HEK293T (cell line): ENCODE data around the gene SLC27A2.

Experiments used
- CTCF ChIA-PET: fragments of 350-600 bp; formaldehyde crosslinking; extraction: SDS; loops from one replicate; lab custom pipeline; 2021; ENCODE audit warnings: antibody characterized with exemption, inconsistent platforms; lab: Yijun Ruan, JAX
- POLR2A ChIA-PET: fragments of 350-600 bp; formaldehyde crosslinking; extraction: SDS; loops from one replicate; lab custom pipeline; 2020; ENCODE audit warnings: antibody characterized with exemption, inconsistent platforms; lab: Yijun Ruan, JAX
- DNase-seq: peaks from one replicate; pipeline ENCODE4 v3.0.0; 2012; ENCODE audit warnings: mixed read lengths; ENCODE audit errors: extremely low spot score
- ARNT ChIP-seq: fragments of 450-650 bp; IDR thresholded peaks from 2 replicates; pipeline ENCODE4 v1.6.1; 2017; ENCODE audit warnings: mild to moderate bottlenecking
- BHLHE40 ChIP-seq: fragments of 450-650 bp; IDR thresholded peaks from 2 replicates; pipeline ENCODE4 v1.6.1; 2016; ENCODE audit warnings: mild to moderate bottlenecking, moderate library complexity, borderline replicate concordance
- CTBP1 ChIP-seq: fragments of 450-650 bp; IDR thresholded peaks from 2 replicates; pipeline ENCODE4 v1.6.1; 2016; ENCODE audit warnings: borderline replicate concordance
- ELF4 ChIP-seq: fragments of 450-650 bp; IDR thresholded peaks from 2 replicates; pipeline ENCODE4 v1.6.1; 2017; ENCODE audit warnings: antibody characterized with exemption
- FOXA1 ChIP-seq: fragments of 450-650 bp; IDR thresholded peaks from 2 replicates; pipeline ENCODE4 v1.6.1; 2016; ENCODE audit warnings: mild to moderate bottlenecking
- FOXK2 ChIP-seq: fragments of 450-650 bp; IDR thresholded peaks from 2 replicates; pipeline ENCODE4 v1.6.1; 2016; ENCODE audit warnings: mild to moderate bottlenecking
- FOXM1 ChIP-seq: fragments of 450-650 bp; IDR thresholded peaks from 2 replicates; pipeline ENCODE4 v1.6.1; 2017; ENCODE audit warnings: mild to moderate bottlenecking, borderline replicate concordance
- HDGF ChIP-seq: fragments of 450-650 bp; IDR thresholded peaks from 2 replicates; pipeline ENCODE4 v1.6.1; 2017; ENCODE audit warnings: antibody characterized with exemption, borderline replicate concordance
- L3MBTL2 ChIP-seq: fragments of 450-650 bp; conservative IDR thresholded peaks from 2 replicates; pipeline ENCODE4 v1.6.1; 2016; ENCODE audit warnings: mild to moderate bottlenecking
- LEF1 ChIP-seq: fragments of 450-650 bp; IDR thresholded peaks from 2 replicates; pipeline ENCODE4 v1.6.1; 2017; ENCODE audit warnings: mild to moderate bottlenecking, borderline replicate concordance
- NFRKB ChIP-seq: fragments of 450-650 bp; IDR thresholded peaks from 2 replicates; pipeline ENCODE4 v1.6.1; 2016; ENCODE audit warnings: mild to moderate bottlenecking, moderate library complexity
- SP1 ChIP-seq: fragments of 450-650 bp; IDR thresholded peaks from 2 replicates; pipeline ENCODE4 v1.6.1; 2017
- SUZ12 ChIP-seq: fragments of 450-650 bp; IDR thresholded peaks from 2 replicates; pipeline ENCODE4 v1.6.1; 2016; ENCODE audit warnings: mild to moderate bottlenecking
- TARDBP ChIP-seq: fragments of 450-650 bp; IDR thresholded peaks from 2 replicates; pipeline ENCODE4 v1.6.1; 2016
- ZNF384 ChIP-seq: fragments of 450-650 bp; IDR thresholded peaks from 2 replicates; pipeline ENCODE4 v1.6.1; 2016
- TF ChIP-seq, protein P1 (sequence below): fragments of 450-650 bp; IDR thresholded peaks from 2 replicates; pipeline ENCODE4 v1.6.1; 2016

Gene SLC27A2

DNA sequence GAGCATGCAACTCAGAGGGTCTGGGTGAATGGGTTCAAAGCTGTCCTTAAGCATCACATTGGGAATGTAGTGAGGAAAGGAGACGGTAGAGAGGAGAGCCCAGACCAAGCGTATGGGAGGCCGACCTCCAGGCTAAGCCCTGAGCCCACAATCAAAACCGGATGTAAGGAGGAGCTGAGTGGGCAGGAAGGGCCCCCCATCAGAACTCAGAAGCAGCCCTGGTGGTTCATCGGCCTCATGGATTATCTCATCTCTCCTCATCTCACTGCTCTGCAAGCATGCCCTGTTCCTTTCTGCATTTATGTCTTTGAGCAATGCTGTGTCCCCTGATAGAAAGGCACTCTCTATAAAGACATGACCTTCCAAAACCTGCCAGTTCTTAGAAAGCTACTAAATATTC lies 77.3 kb downstream of the SLC27A2 start:
- ChIA-PET CTCF (no interaction called here), POLR2A (interaction anchor here (1.3 kb wide), 1 partner anchor 95 kb away, joined by 4 read pairs; no protein-coding TSS in a partner anchor)
- no peak for DNase-seq
- TF ChIP-seq L3MBTL2 (no peak), FOXA1 (no peak), ELF4 (no peak), HDGF (no peak), LEF1 (no peak), SP1 (no peak), CTBP1 (no peak), FOXM1 (no peak), FOXK2 (no peak), NFRKB (no peak), ARNT (no peak), ZNF384 (no peak), BHLHE40 (no peak), TARDBP (no peak), SUZ12 (no peak)
- TF ChIP-seq, protein P1, sequence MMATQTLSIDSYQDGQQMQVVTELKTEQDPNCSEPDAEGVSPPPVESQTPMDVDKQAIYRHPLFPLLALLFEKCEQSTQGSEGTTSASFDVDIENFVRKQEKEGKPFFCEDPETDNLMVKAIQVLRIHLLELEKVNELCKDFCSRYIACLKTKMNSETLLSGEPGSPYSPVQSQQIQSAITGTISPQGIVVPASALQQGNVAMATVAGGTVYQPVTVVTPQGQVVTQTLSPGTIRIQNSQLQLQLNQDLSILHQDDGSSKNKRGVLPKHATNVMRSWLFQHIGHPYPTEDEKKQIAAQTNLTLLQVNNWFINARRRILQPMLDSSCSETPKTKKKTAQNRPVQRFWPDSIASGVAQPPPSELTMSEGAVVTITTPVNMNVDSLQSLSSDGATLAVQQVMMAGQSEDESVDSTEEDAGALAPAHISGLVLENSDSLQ = no peak

DNA sequence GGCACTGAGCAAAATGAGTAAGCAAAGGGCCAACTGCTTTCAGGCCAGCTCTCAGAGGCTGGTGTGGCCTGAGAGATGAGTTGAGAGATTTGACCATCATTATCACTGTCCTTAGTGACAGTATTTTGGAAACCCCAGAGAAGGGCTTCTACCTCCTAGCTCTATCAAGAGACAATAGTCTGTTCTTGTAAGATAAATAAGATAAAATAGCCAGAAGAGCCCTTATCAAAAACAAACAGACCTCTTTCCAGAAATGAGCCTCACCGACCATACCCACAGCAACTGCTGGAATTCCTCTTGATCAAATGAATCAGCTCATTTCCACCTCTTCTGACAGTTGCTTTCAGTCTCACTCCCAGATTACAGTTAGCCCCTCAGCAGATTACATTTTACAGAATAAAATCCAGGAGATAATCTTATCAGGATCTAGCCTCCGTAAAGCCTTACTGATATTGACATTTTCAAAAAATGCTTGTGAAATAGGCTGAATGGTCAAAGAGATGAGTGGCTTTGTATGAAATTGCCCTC lies 79.0 kb downstream of the SLC27A2 start:
- TF ChIP-seq CTBP1 = no peak
- TF ChIP-seq TARDBP = no peak
- no peak for TF ChIP-seq NFRKB
- TF ChIP-seq SUZ12 = no peak
- DNase-seq = no peak
- CTCF ChIA-PET = no interaction called here
- POLR2A ChIA-PET = no interaction called here

DNA sequence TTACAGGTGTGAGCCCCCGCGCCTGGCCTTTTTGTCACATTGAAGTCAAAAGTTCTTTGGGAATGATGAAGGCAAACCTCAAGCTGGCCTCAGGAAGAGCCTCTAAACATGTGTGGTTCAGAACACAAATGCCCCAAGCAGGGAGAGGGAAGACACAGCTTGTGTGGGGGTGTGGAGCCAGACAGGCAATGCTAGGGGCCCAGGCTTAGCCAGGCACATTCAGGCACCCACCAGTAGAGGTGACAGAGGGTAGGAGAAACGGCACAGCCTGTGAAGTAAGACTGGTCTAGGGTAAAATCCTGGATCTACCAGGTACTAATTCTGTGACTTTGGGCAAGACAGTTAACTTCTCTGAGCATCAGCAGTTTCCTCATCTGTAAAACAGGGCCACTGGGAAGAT lies 80.0 kb downstream of the SLC27A2 start:
- no peak for DNase-seq
- CTCF ChIA-PET = interaction anchor here (0.6 kb wide), 1 partner anchor 1004 kb away, joined by 4 read pairs; no protein-coding TSS in a partner anchor
- POLR2A ChIA-PET = no interaction called here
- TF ChIP-seq CTBP1 (no peak), L3MBTL2 (no peak), ZNF384 (no peak), NFRKB (no peak), LEF1 (no peak), ARNT (no peak), BHLHE40 (no peak), FOXK2 (no peak), SP1 (no peak), TARDBP (no peak), ELF4 (no peak), HDGF (no peak), SUZ12 (no peak), FOXA1 (no peak)
- TF ChIP-seq, protein P1 = no peak

DNA sequence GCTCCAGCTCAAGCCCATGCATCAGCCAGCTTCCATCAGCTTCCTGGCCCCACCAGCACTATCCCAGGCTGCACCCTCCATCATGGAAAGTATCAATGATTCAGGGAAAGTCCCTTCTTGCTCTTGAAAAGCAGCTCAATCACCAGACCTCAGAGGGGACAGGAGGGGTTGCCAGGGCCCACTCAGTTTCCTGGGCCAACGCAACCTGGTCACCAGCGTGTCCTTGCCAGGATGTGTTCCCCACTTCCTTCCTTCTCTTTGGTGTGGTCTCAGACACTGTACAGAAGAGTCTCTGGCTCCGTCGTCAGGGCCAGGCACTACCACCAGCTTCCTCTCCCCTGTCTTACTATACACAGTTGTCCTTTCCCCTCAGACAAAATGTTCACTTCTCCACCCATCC lies 80.5 kb downstream of the SLC27A2 start:
- DNase-seq = no peak
- TF ChIP-seq NFRKB (no peak), SUZ12 (no peak), ARNT (no peak), CTBP1 (no peak), FOXA1 (no peak), FOXK2 (no peak), TARDBP (no peak), BHLHE40 (no peak), SP1 (no peak), LEF1 (no peak), ZNF384 (no peak), ELF4 (no peak), L3MBTL2 (no peak)
- TF ChIP-seq, protein P1 = no peak
- CTCF ChIA-PET = interaction anchor here (0.6 kb wide), 1 partner anchor 1003 kb away, joined by 4 read pairs; no protein-coding TSS in a partner anchor
- POLR2A ChIA-PET = no interaction called here

DNA sequence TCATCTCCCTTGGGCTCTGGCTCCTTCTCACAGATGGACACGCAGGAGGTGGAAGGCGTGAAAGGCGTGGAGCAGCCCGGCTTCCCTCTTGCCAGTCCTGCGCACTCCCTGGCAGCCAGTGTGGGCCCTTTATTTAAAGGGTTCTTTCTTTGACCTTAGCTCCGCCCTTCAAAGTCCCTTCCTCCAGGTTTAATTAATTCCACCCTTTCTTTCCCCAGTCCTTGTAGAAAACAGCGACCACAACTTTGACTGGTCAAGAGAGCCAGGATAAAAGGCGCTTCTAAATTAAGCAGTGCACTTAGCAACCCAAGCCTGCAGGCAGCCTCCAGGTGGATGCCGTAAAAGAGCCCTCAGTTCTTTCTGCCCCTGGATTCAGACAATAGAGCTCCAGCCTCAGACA lies 83.6 kb downstream of the SLC27A2 start, which contains the start of gene HDC:
HDC (minus strand) TSS at position 107 of the 400 bp plus-strand sequence; CDS start at position 4, 103 bp downstream.
- no peak for DNase-seq
- ChIA-PET CTCF (no interaction called here), POLR2A (no interaction called here)
- TF ChIP-seq ARNT (no peak), FOXK2 (no peak)

DNA sequence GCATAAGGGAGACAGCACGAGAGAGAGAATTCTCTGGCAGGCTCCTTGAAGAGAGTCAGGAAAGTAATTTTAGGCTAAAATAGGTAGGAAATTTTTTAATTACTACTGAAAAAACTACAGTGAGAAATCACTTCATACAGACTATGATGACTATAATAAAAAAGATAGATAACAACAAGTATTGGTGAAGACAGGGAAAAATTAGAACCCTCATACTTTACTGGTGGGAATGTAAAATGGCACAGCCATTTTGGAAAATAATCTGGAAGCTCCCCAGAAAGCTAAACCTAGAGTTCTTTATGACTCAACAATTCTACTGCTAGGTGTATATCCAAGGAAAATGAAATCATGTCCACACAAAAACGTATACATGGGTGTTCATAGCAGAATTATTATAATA lies 85.6 kb downstream of the SLC27A2 start:
- no peak for DNase-seq
- TF ChIP-seq FOXK2 (no peak), SP1 (no peak), SUZ12 (no peak), FOXM1 (no peak), NFRKB (no peak)
- TF ChIP-seq, protein P1 = no peak
- ChIA-PET CTCF (no interaction called here), POLR2A (no interaction called here)
